ENCODE results near the gene DUSP18.
"Not testable (repeated sequence)": the region's sequence is repeated elsewhere in the genome, so short reads cannot be mapped to it uniquely, and the experiment has no call there.

Gene DUSP18

DNA sequence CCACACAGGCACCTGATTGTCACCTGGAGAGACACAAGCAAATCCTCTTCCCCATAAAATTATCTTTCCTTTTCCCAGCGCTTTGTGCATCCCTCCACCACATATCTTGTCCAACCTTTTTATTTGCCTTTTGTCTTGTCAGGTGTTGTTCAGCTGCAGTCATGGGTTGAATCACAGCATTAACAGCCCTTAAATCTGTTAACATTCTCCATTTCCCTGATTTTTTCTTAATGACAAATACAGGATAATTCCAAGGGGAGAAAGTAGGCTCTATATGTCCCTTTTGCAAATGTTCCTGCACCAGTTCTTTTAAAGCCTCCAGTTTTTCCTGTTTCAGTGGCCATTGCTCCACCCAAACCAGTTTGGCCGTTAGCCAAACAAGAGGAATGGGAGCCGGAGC is 8.9 kb upstream of the DUSP18 start:
- DNase-seq = not testable (repeated sequence)

DNA sequence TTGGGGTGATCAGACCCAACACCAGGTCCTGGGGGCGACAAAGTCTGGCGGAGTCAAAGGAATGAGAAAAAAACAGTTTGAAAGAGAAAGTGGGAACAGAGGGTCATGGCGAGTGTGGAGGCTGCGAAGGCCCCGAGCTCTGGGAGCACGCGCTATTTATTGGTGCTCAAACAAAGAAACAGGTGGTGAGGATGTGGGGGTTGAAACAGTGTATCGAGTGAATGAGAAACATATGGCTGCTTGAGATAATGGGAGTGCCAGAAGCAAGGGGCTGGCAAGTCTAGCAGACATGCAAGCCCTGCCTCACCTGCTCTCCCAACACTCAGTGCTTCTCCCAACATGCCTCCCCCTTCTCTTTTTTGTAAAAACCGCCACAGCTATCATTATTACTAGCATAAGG is 7.8 kb upstream of the DUSP18 start:
- DNase-seq = peak; percentile 22

DNA sequence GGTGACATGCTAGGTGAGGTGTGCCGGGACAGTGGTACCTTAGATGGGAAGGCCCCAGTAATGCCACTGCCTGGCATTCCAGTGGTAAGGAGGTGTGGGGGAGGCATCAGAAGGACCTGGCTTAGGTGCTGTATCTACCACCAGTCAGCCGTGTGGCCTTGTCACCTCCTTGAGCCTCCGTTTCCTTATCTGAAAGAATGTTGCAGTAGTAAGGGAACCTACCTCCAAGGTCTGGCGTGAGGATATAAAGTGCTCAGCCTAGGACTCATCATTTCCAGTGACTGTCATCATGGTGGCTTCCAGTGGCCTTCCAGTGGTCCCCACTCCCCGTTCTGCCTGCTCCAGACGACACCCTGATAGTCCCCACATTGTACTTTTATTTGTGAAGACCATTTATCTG is 6.8 kb upstream of the DUSP18 start:
- DNase-seq = no peak

DNA sequence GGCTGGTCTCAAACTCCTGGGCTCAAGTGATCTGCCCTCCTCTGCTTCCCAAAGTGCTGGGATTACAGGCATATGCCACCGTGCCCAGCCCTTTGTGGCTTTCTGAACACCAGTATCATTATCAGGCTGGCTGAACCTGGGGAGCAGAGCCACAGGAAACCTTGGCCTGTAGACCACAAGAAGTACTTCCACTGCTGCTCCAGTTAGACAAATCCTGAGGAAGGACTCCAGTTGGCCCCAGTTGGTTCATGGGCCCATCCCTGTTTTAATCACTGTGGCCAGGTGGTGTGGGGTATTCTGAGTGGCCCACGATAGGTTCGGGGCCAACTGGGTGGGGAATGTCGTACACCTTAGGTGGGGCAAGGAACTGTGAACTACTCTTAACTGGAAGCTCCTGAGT is 5.5 kb upstream of the DUSP18 start:
- no peak for DNase-seq

DNA sequence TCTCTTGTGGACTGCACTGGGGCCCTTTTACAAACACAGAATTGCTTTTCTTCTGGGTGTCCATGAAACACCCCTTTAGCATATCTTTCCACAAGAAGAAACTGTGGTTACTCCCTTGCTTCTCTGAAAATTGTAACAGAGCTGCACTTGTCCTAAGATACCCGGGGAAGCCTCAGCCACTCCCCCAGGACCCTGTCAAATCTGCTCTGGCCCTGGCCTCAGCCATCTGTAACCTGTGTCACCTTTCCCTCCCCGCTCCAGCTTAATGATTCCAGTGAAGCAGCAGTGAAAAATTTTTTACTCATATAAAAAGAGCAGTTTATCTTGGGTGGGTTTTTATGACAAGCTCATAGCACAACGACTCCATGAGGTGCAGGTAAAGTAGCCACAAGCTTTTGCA is 3.4 kb upstream of the DUSP18 start:
- DNase-seq = no peak

DNA sequence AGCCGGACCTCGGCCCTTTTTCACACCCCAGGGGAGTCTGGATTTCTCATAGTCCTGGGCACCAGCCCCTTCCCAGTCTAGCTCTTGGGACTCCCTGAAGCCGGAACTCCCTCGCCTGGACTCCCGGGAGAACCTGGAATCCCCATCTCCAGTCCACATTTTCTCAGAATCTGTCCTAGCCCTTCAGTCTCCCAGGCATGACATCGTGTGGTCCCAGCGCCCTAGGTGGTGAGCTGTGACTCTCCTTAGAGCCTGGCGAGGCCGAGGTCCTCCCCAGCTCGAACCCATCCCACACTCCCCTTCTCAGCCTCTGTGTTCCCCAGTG is 673 bp upstream of the DUSP18 start:
- no peak for DNase-seq

DNA sequence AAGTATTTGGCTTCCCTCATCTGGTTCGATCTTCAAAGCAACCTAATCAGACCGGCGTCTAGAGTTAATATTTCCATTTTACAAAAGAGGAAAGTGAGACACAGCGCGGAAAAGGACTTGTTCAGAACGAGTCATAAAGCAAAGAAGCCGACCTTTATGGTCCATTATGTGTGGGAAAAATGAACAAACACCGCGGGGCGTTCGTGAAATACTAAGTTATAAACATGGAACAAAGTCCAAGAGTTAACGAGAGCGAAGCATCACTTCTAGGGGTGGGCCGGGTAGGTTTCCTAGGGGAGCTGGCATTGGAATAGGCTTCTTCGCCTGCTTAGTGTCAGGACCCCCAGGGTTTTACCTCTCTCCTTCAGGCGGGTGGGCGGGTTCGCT is 575 bp downstream of the DUSP18 start:
- DNase-seq = no peak

DNA sequence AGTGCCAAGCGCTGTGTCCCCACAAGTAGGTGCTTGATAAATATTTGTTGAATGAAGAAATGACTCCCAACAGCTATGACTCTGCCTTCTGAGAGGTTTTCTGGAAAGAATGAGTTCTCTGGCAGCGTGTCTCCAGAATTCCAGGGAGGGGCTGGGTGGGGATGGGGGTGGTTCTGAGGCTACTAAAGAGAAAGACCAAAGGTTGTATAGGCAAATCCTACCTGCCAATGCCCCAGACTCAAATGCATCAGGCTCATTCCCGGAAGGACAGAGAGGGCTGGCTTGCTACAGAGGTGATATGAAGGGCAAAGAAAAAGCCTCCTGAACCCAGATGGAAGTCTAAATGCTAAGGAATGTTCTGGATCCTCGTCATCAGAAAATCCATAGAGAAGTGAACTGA is 1.9 kb downstream of the DUSP18 start:
- DNase-seq = no peak

DNA sequence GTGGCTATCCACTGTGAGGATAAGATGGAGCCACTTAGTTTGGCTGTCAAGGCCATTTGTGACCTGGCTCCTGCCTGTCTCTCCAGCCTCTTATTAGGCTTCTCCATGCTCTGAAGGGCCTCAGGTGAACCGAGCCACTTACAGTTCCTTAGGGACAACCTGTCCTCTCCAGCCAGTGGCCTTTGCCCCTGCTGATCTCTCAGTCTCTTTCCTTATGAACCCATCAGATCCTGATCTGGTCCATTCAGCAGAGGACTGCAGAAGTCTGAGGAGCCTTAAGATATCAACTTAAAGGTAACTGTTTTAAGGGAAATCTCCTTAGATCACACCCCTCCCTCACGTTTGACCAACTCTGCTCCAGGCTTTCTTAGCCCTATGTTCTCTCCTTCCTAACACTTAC is 2.4 kb downstream of the DUSP18 start:
- DNase-seq = no peak

DNA sequence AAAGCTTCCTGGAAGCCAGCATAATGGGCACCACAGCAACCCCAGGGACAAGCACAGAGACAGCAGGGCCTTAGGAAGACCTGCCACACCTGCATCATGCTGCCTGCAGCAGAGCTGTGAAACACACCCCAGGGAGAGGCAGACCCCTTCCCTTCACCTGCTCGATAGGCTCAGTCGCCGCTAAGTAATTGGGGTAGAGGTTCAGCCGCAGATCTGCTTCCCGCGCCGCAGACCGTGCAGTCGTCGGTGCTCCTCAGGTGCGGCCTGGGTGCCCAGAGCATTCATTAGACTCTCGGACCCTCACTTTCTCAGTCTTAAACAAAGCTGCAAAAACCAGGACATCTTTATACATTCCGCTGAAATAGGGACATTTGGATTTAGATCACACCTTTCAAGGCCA is 2.9 kb downstream of the DUSP18 start:
- no peak for DNase-seq

DNA sequence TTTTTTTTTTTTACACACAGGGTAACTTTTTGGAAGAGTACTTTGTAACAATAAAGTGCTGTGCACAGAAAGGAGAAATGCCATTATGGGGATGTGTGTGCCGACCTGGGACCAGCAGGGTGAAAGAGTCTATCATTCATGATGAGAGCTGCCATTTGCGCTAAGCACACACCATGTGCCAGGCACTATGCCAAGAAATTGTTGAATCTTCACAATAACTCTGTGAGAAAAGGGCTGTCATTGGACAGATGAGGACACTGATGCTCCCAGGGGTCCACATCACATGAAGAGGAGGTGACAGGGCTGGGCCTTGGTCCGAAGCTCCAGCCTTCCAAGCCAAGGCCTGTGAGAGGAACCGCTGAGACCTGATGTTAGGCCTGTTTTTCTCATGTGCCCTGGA is 5.6 kb downstream of the DUSP18 start:
- peak; percentile 85 for DNase-seq

DNA sequence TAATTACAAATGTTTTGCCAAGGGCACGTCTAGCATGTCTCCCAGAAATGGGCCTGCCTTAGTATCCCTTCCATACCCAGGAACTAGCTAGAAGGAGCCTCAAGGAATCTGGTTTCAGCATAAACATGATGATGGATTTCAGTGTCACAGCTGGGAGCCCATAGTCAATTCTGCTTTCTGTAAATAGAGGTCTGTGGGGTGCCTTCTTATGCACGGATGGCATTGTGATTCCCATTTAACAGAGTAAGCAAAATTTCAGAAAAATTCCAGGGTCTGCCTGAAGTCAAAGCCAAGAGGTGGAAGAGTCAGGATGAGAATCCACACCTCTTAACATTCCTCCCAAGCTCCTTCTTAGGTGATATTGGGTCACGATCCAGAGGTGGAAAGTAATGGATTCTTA is 12.1 kb downstream of the DUSP18 start:
- DNase-seq = no peak

DNA sequence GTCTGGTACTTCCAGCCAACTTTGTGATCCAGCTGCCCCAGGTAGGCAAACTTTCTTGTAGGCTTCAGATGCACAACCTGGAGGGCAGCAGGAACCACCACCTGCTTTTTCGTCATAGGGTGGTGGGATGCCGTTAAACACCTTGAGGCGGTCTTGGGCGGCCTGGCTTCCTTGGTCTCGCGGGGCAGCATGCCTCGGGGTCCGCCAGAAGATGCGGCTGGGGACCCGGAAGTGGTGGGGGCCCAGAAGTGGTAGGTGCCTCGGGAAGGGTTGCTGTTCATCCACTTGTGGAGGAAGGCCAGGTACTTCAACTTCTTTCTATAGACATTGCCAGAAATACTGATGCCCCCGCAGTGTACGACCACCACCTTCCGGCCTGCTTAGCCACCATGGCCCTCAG is 13.3 kb downstream of the DUSP18 start:
- DNase-seq = no peak

DNA sequence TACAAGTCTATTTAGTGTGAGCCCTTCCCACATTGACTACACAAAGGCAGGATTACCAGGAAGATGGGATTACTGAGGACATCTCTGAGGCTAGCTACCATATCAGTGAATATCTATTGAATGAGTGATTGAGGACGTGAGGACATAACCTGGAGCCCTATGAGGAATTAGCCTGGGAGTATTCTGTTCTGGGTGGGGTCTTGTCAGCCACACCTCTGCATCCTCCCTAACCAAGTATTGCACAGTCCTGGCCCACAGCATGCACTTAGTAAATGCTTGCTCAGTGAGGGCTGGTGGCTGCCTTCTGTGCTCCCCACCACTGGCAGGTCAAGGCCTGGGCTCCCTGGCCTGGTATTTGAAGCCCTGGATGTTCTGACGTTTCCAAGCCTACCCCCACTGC is 14.8 kb downstream of the DUSP18 start:
- no peak for DNase-seq

DNA sequence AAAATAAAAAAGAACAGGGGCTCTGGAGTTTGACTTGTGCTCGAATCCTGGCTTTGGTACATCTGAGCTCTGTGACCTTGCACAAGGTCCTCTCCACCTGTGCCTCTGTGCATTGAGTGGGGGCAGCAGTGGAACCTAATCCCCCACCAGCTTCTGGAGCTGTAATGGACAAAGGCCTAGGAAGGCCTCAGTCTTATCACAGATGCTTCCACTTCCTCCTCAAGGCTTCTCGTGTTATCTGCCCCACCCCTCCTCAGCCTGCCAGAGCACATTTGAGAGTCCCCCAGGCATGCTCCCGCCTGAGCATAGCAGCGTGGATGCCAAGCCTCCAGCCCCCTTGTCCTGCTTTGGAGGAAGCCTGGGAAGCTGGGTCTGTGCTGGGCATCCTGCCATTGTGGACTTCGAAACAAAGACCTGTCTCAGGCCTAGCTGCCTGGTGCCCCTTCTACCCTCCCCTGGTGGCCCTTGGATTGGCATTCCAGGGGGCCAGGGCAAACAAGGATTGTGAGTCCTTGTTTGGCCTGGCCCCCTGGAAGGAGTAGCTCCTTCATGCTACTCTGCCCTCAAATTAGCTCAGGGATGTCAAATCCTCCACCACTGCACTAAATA is 17.1 kb downstream of the DUSP18 start:
- DNase-seq = peak; percentile 11

DNA sequence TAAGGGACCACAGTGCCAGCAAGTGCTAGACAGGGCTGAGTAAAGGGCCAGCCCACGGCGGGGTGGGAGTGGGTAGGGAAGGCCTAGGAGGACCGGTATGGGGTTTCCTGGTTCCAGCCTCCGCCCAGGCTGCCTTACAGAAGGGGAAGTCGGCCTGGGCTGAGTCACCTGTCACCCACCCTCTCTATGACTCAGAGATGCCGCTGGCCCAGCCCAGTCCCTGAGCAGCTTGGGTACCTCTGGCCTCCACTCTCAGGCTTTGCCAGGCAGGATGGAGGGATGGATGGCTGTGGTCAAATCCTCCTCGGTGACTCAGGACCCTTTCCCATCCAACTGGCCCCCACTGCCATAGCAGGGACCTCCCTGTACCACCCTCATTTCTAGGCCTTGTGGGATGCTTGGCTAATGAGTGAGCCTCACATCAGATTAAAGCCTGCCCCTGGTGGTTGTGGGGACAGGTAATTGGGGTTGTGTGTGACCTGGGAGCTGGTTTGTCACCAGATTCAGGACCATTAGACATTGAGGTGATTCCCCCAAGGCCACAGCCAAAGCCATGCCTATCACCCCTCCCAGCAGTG is 18.2 kb downstream of the DUSP18 start:
- no peak for DNase-seq

DNA sequence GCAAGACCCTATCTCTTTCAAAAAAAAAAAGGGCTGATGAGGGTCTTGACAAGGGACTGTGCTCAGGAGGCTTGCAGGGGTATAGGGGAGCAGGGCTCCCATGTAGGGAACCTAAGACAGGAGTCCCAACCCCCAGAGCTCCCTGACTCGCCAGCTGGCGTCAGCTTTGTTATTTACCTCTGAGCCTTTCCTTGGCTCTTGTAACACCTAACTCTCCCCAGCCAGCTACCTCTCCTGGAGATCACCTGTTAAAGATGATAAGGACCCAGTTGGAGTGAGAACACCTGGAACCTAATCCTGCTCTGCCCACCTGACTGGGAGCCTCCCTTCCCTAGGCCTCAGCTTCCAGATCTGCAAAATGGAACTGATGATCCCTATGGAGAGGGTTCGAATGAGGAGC is 18.9 kb downstream of the DUSP18 start:
- no peak for DNase-seq

DNA sequence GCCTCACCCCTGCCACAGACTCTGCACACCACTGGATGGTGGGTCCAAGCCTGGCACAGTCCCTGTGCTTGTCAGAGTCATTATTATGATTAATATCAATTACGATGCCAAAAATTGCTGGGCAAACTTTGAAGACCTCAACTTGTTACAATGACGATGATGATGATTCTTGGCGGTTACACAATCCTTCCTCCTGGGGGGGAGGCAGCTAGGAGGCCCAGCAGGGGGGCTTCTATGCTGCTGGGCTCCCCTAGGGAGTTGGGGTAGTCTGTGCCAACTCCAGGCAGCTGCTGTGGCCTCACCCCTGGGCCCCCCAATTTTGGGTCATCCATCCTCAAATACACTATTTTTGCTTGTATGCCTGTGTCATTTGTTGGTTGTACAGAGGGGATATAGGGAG is 20.1 kb downstream of the DUSP18 start:
- DNase-seq = no peak

DNA sequence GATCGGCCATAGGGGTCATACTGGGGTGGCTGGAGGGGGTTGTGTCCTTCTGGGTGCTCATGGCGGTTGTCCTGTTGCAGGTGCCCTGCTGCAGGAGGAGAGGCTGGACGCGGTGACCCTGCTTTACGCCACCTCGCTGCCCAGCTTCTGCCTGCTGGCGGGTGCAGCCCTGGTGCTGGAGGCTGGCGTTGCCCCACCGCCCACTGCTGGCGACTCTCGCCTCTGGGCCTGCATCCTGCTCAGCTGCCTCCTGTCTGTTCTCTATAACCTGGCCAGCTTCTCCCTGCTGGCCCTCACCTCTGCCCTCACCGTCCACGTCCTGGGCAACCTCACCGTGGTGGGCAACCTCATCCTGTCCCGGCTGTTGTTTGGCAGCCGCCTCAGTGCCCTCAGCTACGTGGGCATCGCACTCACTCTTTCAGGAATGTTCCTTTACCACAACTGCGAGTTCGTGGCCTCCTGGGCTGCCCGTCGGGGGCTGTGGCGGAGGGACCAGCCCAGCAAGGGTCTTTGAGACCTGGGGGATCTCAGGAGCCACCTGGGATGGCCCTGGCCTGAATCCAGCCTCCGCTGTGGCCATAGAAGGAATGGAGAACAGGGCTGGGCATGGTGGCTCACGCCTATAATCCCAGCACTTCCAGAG is 21.0 kb downstream of the DUSP18 start:
- DNase-seq = no peak

DNA sequence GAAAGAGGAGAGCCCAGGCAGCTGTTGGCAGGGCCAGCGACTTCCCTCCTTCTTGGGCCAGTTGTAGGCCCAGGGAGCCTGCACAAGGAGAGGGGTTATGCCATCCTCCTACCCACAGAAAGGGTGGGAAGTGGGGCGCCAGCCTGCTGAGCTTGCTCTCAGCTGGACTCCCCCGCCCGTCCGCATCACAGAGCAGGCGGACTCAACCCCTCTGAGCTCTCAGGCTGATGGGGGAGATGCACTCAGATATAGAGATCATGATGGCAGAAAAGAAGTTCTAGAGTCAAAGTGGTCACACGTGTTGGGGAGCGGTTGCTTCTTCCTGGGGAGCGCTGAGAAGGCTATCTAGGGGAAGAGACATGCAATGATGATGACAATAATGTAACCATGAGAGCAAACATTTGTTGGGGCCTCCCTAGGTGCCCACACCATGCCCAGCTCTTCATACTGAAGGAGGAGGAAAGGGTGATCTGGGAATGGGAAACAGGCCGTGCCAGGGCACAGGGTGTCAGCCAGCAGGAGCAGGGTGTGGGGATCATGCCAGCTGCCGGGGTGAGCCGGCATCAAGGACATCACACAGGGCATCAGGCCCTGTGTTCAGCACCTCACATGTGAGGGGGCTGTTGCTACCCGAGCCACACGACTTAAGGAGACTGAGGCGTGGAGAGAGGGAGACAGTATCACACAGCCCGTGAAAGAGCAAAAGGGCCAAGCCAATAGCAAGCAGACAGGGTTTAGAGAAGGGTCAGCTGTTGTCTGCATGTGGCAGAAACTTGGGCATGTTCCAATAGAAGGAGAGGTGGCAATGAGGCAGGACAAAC is 24.4 kb downstream of the DUSP18 start:
- no peak for DNase-seq

DNA sequence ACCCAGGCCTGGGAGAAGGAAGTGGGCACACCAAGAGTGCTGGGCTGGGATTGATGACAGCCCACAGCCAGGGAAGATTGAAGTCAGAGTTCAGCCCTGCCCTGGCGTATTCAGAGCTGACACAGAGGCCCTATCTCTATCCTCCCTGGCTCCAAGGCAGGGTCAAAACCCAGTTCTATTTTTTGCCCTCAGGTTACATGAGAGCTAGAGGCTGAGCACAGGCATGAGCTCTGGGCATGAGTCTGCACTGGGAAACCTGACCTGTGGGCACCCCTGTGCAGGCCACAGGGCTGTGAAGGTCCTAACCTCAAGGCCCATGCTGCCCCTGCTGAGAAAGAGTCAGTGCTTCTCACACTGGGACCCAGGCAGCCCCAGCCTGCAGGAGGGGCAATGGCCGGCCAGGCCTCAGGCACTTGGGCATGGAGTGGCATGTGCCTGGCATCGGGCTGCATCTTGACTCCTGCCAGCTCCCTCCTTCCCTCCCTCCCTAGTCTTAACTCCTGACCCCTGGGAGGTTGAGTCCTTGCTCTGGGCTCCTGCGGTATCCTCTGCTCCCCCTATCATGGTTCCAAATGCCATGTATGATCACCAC is 26.7 kb downstream of the DUSP18 start:
- no peak for DNase-seq

DNA sequence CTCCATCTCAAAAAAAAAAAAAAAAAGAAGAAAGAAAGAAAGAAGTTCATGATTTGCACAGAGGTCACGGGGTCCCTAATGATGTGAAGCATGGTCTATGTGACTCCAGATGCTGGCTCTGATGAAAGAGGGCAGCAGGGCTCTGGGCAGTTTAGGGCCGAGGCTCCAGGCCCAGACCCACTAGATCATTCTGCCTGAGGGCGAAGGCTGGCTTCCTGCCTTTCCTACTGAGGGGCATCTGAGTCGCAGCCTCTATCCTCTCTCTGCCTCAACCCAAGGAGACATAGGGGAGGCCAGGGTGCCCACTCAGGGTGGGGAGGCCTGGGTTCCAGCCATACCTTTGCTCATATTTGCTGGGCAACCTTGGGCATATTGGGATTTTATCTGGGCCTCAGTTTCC is 27.3 kb downstream of the DUSP18 start:
- DNase-seq = no peak

DNA sequence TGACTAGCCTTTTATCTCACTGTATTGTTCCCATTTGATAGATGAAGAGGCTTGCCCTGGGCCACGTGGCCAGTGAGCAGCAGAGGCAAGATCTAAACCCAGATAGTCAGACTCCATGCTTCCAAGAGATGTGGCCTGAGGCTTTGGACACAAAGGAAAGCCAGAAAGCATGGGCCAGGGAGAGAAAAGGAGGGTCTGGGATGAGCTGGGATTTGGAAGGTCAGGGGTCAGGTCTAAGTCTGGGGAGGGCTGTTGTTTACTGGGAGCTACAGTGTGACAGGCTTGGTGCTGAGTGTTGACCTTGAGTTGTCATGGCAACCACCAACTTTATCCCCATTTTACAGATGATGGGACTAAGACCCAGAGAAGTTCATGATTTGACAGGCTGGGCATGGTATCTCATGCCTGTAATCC is 30.0 kb downstream of the DUSP18 start:
- DNase-seq = no peak
